T-helper 2 cell treated with Interferon-gamma antibody and Interleukin-4, amounts not matched to agents 100 ng/mL and 5 ng/mL, for 36 hours (primary cell): ENCODE measurements around the gene MGRN1. TPM values are rescaled to one million over a fixed set of nuclear protein-coding genes. Genes with fewer than 3 reads are reported as not detected.

ENCODE experiments used
- intact Hi-C: fragments of 100-400 bp; cut with micrococcal nuclease; formaldehyde crosslinking; loops from one replicate; pipeline ENCODE4 v1.15.1; 2023
- total RNA-seq: library from RNA; stranded (reverse); gene quantifications from 2 replicates; pipeline ENCODE4 v1.2.3, GENCODE V29; 2022

Gene MGRN1
- total RNA-seq, 1 donor from 2014 or later, result 87.8 TPM

GRCh38 chr16:4603624-4604170, 20.9 kb upstream of the MGRN1 start:
- intact Hi-C loops, result no loop called here

DNA sequence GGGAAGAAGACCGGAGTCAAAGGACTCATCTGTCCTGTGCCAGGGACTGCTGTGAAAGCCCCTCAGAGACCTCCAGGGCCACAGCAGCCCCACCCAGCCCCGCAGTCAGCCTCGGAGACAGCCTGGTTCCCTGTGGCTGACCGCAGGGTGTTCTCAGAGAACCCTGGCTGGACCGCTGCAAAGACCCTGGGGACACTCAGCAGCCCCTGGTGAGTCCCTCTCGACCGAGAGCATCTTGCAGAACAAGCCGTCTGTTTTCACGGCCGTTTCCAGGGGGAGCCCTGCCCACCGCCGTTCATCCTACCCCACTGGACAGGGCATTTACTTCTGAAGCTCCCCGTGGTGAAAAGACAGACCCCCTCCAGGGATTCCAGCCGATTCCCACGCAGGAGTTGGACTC, 20.2 kb upstream of the MGRN1 start:
- intact Hi-C loops, result no loop called here

DNA sequence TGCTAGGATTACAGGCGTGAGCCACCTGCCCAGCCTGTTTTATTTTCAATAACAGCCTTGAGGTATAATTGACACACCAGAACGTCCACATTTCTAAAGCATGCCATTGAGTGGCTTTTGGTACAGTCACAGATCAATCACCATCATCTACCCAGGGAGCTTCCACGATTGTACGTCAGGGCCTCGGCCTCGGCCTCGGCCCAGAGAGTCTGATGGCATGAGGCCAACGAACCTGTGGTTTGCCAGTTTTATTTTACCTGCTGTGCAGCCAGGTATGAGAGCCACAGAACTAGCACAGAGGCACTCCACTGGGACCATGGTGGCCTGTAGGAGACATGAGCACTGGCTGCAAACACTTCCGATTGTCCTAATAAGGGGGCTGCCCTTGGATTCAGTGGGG, 18.3 kb upstream of the MGRN1 start:
- intact Hi-C loops, result no loop called here

- intact Hi-C loops, result no loop called here
Measured at GRCh38 chr16:4607841-4608703, 16.6 kb upstream of the MGRN1 start.

DNA sequence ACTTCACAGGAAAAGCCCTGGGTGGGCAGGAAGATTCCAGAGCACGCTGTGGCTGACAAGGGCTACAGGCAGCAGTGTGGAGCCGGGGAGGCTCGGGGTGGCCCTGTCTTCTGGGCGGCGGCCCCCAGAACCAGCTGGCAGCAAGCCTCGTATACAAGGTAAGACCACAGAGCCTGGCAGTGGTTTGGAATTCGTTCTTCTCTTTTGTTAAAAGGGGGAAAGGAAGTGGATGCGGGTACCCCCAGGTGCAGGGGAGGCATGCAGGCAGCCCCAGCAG, 16.0 kb upstream of the MGRN1 start:
- intact Hi-C loops, result no loop called here

DNA sequence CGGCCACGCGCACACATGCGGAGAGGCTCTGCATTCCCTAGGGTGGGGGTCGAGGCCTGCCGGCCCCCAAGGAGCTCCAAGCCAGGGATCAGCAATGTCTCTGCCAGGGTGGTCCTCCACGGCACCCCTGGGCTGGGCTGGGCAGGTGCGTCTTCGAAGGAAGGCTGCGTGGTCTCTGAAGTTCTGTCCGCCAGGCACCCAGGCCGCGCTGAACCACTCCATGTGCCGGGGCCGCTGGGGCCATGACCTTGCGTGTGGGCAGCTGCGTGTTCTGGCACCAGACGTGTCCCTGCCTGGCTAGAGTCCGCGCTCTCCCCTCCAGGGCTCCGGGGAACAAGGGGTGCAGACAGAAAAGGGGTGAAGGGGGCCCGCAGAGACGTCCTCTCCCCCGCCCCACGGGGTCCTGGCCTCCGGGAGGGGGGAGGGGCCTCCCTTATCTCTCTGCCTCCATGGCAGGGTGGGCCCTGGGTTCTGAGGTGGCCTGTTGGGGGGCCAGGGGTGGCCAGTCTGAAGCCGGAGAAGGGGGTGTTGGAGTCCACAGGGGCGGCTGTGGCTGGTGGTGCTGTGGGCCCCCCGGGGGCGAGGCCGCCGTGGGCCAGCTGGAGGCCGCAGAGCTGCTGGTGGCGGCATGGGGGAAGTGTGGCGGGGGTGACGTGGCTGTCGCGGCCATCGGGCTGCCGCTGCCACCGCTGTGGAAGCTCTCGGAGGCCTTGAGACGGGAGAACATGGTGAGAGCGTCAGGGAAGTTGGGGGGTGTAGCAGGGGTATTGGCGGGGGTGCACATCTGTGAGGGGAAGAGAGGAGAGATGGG, 15.2 kb upstream of the MGRN1 start:
- intact Hi-C loops, result loop anchor here (10.0 kb wide), 3 partner anchors 105 to 335 kb away; partner anchors contain the start of genes TFAP4 and ZNF500

DNA sequence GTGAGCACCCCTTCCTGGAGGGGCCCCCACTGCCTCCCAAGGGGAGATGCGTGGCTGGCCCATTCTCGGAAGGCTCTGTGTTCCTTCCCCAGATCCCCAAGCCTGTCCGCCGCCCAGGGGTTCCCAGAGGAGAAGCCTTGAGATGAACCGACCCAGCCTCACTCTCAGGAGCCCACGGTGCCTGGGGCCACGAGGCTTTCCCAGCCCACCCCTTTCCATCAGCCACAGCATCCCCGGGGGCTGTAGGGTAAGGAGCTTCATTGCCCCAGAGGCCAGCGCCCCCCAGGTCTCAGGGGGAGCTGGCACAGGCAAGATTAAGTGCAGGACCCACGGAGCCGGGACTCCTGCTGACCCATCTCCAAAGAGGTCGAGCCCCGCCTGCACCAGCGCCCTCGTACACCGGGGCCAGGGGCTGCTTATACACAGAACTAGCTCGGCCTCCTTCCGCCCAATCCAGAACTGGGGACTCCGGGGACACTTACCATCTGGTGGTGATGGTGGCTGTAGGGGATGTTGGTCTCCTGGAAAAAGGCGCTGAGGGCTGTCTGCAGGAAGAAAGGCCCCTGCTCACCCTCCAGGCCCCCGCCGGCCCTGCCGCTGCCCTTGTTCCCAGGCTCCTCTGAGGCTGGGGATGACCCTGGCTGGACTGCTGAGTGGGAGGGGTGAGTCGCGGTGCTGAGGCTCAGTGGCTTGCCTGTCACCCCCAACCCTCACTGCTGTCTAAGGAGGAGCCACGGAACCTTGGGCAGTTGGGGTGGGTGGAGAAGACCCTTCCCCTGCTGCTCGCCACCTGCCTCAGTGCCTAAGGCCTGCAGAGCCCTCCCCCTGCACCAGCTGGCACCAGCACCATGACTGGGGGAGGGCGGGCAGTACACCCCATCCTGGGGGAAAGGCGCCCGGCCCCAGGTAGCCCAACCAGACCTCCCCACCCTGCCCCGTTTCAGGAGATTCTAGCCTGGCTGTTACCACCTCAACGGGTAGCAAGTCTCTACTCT, 14.3 kb upstream of the MGRN1 start:
- intact Hi-C loops, result loop anchor here (10.0 kb wide), 3 partner anchors 106 to 336 kb away; partner anchors contain the start of genes TFAP4 and ZNF500

DNA sequence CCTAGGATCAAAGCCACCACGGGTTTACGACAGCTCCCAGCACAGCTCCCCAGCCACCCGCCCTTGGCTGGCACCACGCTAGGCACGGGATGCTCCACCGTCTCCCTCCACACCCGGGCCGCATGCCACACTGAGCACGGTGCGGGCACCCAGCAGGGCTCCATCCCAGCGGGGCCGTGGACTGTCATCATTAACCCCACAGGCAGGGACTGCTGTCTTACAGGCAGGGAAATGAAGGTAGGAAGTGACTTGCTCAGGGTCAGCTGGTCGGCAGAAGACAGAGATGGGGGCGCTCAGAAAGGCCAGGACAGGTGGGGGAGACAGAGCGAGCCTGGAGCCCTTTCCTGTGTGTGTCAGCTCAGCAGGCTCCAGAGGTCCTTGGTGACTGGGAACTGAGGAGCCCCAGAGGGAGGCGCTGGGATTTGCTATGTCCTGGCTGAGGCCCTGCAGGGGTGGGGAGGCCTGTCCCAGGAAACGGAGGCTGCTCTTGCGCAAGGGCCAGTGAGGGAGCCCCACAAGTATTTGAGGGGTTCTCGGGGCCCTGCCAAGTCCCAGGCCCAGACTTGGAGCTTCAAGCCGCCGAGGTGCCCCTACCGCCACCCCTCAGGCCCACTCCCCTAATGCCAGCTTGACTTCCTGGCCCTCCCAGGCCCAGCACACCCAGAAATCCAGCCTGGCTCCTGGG, 13.1 kb upstream of the MGRN1 start:
- intact Hi-C loops, result loop anchor here (10.0 kb wide), 3 partner anchors 107 to 337 kb away; partner anchors contain the start of genes TFAP4 and ZNF500

- intact Hi-C loops, result loop anchor here (10.0 kb wide), 3 partner anchors 108 to 338 kb away; partner anchors contain the start of genes TFAP4 and ZNF500
Measured at GRCh38 chr16:4612474-4612931, 12.1 kb upstream of the MGRN1 start.

DNA sequence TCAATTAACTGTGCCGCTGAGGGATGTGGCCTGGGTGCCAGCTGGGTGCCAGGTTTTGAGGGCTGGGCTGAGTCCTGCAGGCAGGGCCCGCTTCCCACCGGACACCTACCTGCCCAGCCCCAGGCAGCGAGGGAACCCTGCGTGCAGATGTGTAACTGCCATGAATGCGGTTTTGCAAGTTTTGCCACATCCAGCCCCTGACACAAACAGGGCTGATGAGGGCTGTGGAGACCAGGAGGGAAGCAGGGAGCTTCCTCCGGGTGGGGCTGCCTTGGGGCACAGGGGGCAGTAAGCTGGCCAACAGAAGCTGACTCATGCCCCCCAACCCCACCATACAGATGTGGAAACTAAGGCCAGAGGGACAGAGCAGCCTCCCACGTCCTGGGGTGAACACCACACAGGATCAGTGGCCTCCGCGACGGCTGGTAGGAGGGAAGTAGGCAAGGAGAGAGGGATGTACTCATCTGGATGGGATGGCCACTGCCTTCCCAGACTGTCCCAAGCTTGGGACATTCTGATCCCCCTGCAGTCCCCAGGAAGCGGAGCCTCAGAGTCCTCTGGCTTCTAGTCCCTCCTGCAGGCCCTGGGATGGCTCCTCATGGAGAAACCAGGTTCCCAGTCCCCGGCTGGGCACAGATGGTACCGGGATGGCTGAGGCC, 11.5 kb upstream of the MGRN1 start:
- intact Hi-C loops, result loop anchor here (10.0 kb wide), 3 partner anchors 108 to 338 kb away; partner anchors contain the start of genes TFAP4 and ZNF500

- intact Hi-C loops, result loop anchor here (2.0 to 10.0 kb wide), 4 partner anchors 109 to 339 kb away; partner anchors contain the start of genes DNAJA3, TFAP4 and ZNF500
Measured at GRCh38 chr16:4613636-4614570, 10.7 kb upstream of the MGRN1 start.

DNA sequence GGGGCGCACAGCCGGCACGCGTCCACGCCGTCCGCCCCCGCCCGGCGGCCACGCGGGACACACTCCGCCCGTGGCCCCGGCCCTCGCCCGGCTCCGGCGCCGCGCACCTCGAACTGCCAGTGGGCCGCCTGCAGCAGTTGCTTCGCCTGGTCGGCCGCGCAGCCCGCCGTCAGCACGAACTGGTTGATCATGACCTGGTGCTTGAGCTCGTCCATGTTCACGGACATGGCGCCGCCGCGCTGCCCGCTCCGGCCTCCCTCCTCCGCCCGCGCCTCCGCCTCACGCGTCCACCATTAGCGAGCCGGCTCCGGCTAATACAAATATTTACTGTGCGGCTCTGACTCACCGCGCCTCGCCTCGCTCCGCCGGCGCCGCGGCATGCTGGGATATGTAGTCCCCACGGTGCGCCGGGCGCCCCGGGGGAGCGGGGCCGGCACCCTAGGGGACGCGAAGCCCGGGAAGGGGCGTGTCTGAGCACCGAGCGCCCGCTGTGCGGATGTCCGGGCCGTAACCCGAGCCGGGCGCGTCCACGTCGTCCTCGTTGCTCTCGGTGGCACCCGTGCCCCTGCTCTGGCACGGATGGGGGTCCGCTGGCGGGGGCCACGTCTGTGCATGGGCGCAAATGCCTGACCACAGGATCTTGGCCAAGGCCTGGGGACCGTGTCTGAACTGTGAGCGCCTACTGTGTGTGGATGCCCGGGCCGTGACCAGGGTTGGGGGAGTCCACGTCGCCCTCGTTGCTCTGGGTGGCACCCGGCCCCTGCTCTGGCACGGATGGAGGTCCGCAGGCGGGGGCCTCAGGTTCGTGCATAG, 9.8 kb upstream of the MGRN1 start, which contains the start of gene UBALD1:
TSS of gene UBALD1 (minus strand) at position 318 of the 813 bp plus-strand sequence. CDS start at position 227, 91 bp downstream.
- intact Hi-C loops, result loop anchor here (2.0 to 10.0 kb wide), 5 partner anchors 110 to 340 kb away; partner anchors contain the start of genes DNAJA3, TFAP4 and ZNF500

GRCh38 chr16:4615384-4616046, 9.1 kb upstream of the MGRN1 start:
- intact Hi-C loops, result loop anchor here (1.0 to 10.0 kb wide), 12 partner anchors 9 to 343 kb away; partner anchors contain the start of genes ANKS3, CDIP1, DNAAF8 and DNAJA3

- intact Hi-C loops, result loop anchor here (1.0 to 10.0 kb wide), 11 partner anchors 8 to 342 kb away; partner anchors contain the start of genes ANKS3, CDIP1, DNAAF8 and HMOX2
Measured at GRCh38 chr16:4616047-4616811, 8.4 kb upstream of the MGRN1 start.

DNA sequence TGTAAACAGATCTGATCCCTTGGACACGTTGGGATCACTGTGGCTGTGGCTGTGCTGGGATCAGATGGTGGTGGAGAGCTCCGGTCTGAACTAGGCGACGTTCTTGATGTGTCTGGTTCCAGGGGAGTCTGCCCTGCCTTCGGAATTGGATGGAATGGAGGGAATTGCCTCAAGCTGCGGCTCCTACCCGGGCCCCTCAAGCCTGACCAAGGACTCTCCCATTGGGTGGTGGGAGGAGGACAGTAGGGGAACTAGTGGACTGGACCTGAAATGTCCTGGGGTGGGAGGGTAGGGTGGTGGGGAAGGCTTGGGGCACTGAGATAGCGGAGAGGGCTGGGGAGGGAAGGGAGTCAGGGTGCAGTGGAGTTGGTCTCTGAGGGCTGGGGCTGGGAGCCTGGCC, 6.7 kb upstream of the MGRN1 start:
- intact Hi-C loops, result loop anchor here (2.0 to 10.0 kb wide), 7 partner anchors 75 to 343 kb away; partner anchors contain the start of genes ANKS3, DNAAF8, HMOX2 and NUDT16L1
